ENCODE results near the gene GTF3C4.

The GTF3C4 gene, protein sequence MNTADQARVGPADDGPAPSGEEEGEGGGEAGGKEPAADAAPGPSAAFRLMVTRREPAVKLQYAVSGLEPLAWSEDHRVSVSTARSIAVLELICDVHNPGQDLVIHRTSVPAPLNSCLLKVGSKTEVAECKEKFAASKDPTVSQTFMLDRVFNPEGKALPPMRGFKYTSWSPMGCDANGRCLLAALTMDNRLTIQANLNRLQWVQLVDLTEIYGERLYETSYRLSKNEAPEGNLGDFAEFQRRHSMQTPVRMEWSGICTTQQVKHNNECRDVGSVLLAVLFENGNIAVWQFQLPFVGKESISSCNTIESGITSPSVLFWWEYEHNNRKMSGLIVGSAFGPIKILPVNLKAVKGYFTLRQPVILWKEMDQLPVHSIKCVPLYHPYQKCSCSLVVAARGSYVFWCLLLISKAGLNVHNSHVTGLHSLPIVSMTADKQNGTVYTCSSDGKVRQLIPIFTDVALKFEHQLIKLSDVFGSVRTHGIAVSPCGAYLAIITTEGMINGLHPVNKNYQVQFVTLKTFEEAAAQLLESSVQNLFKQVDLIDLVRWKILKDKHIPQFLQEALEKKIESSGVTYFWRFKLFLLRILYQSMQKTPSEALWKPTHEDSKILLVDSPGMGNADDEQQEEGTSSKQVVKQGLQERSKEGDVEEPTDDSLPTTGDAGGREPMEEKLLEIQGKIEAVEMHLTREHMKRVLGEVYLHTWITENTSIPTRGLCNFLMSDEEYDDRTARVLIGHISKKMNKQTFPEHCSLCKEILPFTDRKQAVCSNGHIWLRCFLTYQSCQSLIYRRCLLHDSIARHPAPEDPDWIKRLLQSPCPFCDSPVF

DNA sequence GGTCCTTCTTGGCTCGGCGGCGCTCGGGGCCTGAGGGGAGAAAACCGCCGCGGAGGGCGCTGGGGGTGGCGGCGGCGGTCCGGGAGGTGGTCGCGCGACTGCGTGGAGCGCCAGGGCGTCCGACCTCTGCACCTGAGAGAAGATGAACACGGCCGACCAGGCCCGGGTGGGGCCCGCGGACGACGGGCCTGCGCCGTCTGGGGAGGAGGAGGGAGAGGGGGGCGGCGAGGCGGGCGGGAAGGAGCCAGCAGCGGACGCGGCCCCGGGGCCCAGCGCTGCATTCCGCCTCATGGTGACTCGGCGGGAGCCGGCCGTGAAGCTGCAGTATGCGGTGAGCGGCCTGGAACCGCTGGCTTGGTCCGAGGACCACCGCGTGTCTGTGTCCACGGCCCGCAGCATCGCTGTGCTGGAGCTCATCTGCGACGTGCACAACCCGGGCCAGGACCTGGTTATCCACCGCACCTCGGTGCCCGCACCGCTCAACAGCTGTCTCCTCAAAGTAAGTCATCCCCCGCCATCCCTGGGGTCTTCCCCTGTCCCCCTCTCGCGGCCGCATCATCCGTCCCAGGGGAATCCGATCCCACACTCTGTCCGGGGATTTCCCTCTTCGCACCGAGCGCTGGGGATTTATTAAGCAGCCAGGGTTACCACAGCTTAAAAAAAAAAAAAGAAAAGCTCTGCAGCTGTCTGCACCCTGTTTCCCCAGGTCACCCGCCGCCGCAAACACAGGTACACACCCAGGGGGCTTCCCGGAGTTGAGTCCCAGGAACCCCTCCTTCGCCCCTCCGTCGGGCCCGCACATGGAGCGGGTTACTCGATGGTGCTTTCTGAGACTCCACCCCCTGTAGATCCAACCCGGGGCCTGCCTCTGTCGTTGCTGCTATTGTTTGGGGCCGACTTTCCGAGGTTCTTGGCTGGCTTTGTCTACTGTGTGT is at the start of gene GTF3C4:
Gene GTF3C4 (plus strand): TSS at position 8 of the 935 bp plus-strand sequence. CDS start 135 bp downstream, at position 143.
- Histone ChIP-seq H3K9ac (ENCODE audit: low read depth, low read length) (peak within 1 kb of the TSS; percentile 93), H3K4me3 (ENCODE audit: low read depth, low read length) (peak within 1 kb of the TSS; percentile 98), H3K27ac (ENCODE audit: low read depth, low read length) (peak within 1 kb of the TSS; percentile 99), H3K4me1 (ENCODE audit: control insufficient read depth, insufficient read depth, low read length) (peaks cover 22% of the 10 kb centered on the region), H3K27me3 (ENCODE audit: control insufficient read depth, insufficient read depth, low read length) (no peaks in the 10 kb centered on the region), H3K9me3 (ENCODE audit: control insufficient read depth, insufficient read depth, low read length) (no peaks in the 10 kb centered on the region), H3K36me3 (ENCODE audit: control insufficient read depth, insufficient read depth, low read length) (peaks cover 9% of the 10 kb centered on the region; the same call in 1 of the 2 replicates)

DNA sequence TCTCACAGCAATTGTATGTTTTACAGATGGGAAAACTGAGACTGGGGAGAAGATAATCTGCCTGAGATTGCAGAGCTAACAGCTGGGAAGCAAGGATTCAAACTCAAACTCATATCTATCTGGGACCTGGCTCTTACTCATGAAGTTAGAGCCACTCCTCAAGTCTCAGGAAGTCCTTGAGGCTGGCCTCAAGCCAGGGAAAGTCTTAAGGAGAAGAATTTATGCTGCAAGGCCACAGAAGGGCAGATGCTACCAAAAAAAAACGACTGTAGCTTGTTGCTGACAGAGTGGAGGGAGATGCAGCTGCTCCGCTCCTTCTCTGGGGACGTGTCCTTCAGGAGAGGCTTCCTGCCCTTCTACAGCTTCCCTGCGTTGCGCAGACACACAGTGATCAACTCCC is 48.1 kb upstream of the GTF3C4 start:
- Histone ChIP-seq H3K9me3 (ENCODE audit: control insufficient read depth, insufficient read depth, low read length) (no peaks in the 10 kb centered on the region), H3K4me3 (ENCODE audit: low read depth, low read length) (no peak overlapping the region), H3K4me1 (ENCODE audit: control insufficient read depth, insufficient read depth, low read length) (no peaks in the 10 kb centered on the region), H3K27ac (ENCODE audit: low read depth, low read length) (no peak overlapping the region), H3K9ac (ENCODE audit: low read depth, low read length) (no peak overlapping the region), H3K36me3 (ENCODE audit: control insufficient read depth, insufficient read depth, low read length) (peaks cover 63% of the 10 kb centered on the region), H3K27me3 (ENCODE audit: control insufficient read depth, insufficient read depth, low read length) (no peaks in the 10 kb centered on the region)

- Histone ChIP-seq H3K9me3 (ENCODE audit: control insufficient read depth, insufficient read depth, low read length) (no peaks in the 10 kb centered on the region), H3K4me1 (ENCODE audit: control insufficient read depth, insufficient read depth, low read length) (no peaks in the 10 kb centered on the region; the same call in 1 of the 2 replicates), H3K4me3 (ENCODE audit: low read depth, low read length) (no peak overlapping the region), H3K9ac (ENCODE audit: low read depth, low read length) (no peak overlapping the region), H3K27me3 (ENCODE audit: control insufficient read depth, insufficient read depth, low read length) (no peaks in the 10 kb centered on the region), H3K27ac (ENCODE audit: low read depth, low read length) (no peak overlapping the region), H3K36me3 (ENCODE audit: control insufficient read depth, insufficient read depth, low read length) (peaks cover 68% of the 10 kb centered on the region)
These were observed 44.0 kb upstream of the GTF3C4 start for GRCh38 chr9:132626285-132626684.

DNA sequence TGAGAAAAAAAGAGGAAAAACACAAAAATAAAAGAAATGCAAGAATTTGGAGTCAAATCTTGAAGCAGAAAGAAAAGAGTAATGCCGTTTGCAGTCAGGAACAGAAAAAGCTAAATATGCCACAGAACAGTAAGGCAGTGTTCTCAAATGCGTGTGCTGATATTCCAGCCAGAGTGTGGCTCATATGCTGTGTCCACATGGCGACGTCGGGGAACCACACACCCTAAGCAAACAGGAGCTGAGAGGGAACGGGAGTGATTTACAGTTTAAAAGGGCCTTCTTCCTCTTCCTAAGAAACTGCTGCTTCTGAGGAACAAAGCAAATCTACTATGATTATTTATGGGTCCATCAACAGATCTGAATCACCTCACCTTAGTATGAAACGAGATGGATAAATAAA is 43.2 kb upstream of the GTF3C4 start:
- no peak overlapping the region for H3K4me3 ChIP-seq (ENCODE audit: low read depth, low read length)
- H3K27me3 ChIP-seq (ENCODE audit: control insufficient read depth, insufficient read depth, low read length), result no peaks in the 10 kb centered on the region
- H3K36me3 ChIP-seq (ENCODE audit: control insufficient read depth, insufficient read depth, low read length), result peaks cover 69% of the 10 kb centered on the region
- H3K9me3 ChIP-seq (ENCODE audit: control insufficient read depth, insufficient read depth, low read length), result no peaks in the 10 kb centered on the region
- no peak overlapping the region for H3K9ac ChIP-seq (ENCODE audit: low read depth, low read length)
- no peaks in the 10 kb centered on the region; the same call in 1 of the 2 replicates for H3K4me1 ChIP-seq (ENCODE audit: control insufficient read depth, insufficient read depth, low read length)
- H3K27ac ChIP-seq (ENCODE audit: low read depth, low read length), result no peak overlapping the region

- Histone ChIP-seq H3K4me3 (ENCODE audit: low read depth, low read length) (no peak overlapping the region), H3K9ac (ENCODE audit: low read depth, low read length) (no peak overlapping the region), H3K4me1 (ENCODE audit: control insufficient read depth, insufficient read depth, low read length) (no peaks in the 10 kb centered on the region; the same call in 1 of the 2 replicates), H3K36me3 (ENCODE audit: control insufficient read depth, insufficient read depth, low read length) (peaks cover 65% of the 10 kb centered on the region), H3K27ac (ENCODE audit: low read depth, low read length) (no peak overlapping the region), H3K9me3 (ENCODE audit: control insufficient read depth, insufficient read depth, low read length) (no peaks in the 10 kb centered on the region), H3K27me3 (ENCODE audit: control insufficient read depth, insufficient read depth, low read length) (no peaks in the 10 kb centered on the region)
These were observed 42.7 kb upstream of the GTF3C4 start for GRCh38 chr9:132627594-132627993.

GRCh38 chr9:132628746-132629145 is 41.5 kb upstream of the GTF3C4 start:
- H3K9me3 ChIP-seq (ENCODE audit: control insufficient read depth, insufficient read depth, low read length), result no peaks in the 10 kb centered on the region
- H3K4me1 ChIP-seq (ENCODE audit: control insufficient read depth, insufficient read depth, low read length), result no peaks in the 10 kb centered on the region; the same call in 1 of the 2 replicates
- H3K4me3 ChIP-seq (ENCODE audit: low read depth, low read length), result no peak overlapping the region
- H3K27me3 ChIP-seq (ENCODE audit: control insufficient read depth, insufficient read depth, low read length), result no peaks in the 10 kb centered on the region
- no peak overlapping the region for H3K9ac ChIP-seq (ENCODE audit: low read depth, low read length)
- peaks cover 61% of the 10 kb centered on the region for H3K36me3 ChIP-seq (ENCODE audit: control insufficient read depth, insufficient read depth, low read length)
- H3K27ac ChIP-seq (ENCODE audit: low read depth, low read length), result no peak overlapping the region

GRCh38 chr9:132630116-132630515 is 40.1 kb upstream of the GTF3C4 start:
- Histone ChIP-seq H3K4me3 (ENCODE audit: low read depth, low read length) (no peak overlapping the region), H3K36me3 (ENCODE audit: control insufficient read depth, insufficient read depth, low read length) (peaks cover 59% of the 10 kb centered on the region), H3K27me3 (ENCODE audit: control insufficient read depth, insufficient read depth, low read length) (no peaks in the 10 kb centered on the region), H3K9me3 (ENCODE audit: control insufficient read depth, insufficient read depth, low read length) (no peaks in the 10 kb centered on the region), H3K4me1 (ENCODE audit: control insufficient read depth, insufficient read depth, low read length) (no peaks in the 10 kb centered on the region; the same call in 1 of the 2 replicates), H3K9ac (ENCODE audit: low read depth, low read length) (no peak overlapping the region), H3K27ac (ENCODE audit: low read depth, low read length) (no peak overlapping the region)

- Histone ChIP-seq H3K9ac (ENCODE audit: low read depth, low read length) (no peak overlapping the region), H3K27me3 (ENCODE audit: control insufficient read depth, insufficient read depth, low read length) (no peaks in the 10 kb centered on the region), H3K27ac (ENCODE audit: low read depth, low read length) (no peak overlapping the region), H3K9me3 (ENCODE audit: control insufficient read depth, insufficient read depth, low read length) (no peaks in the 10 kb centered on the region), H3K4me1 (ENCODE audit: control insufficient read depth, insufficient read depth, low read length) (no peaks in the 10 kb centered on the region; the same call in 1 of the 2 replicates), H3K4me3 (ENCODE audit: low read depth, low read length) (no peak overlapping the region), H3K36me3 (ENCODE audit: control insufficient read depth, insufficient read depth, low read length) (peaks cover 52% of the 10 kb centered on the region)
These were observed 39.5 kb upstream of the GTF3C4 start for GRCh38 chr9:132630811-132631210.

GRCh38 chr9:132631280-132631679 is 39.0 kb upstream of the GTF3C4 start:
- Histone ChIP-seq H3K27ac (ENCODE audit: low read depth, low read length) (no peak overlapping the region), H3K27me3 (ENCODE audit: control insufficient read depth, insufficient read depth, low read length) (no peaks in the 10 kb centered on the region), H3K4me1 (ENCODE audit: control insufficient read depth, insufficient read depth, low read length) (no peaks in the 10 kb centered on the region; the same call in 1 of the 2 replicates), H3K9ac (ENCODE audit: low read depth, low read length) (no peak overlapping the region), H3K9me3 (ENCODE audit: control insufficient read depth, insufficient read depth, low read length) (no peaks in the 10 kb centered on the region), H3K36me3 (ENCODE audit: control insufficient read depth, insufficient read depth, low read length) (peaks cover 50% of the 10 kb centered on the region), H3K4me3 (ENCODE audit: low read depth, low read length) (no peak overlapping the region)

GRCh38 chr9:132631685-132632084 is 38.6 kb upstream of the GTF3C4 start:
- Histone ChIP-seq H3K4me3 (ENCODE audit: low read depth, low read length) (no peak overlapping the region), H3K27me3 (ENCODE audit: control insufficient read depth, insufficient read depth, low read length) (no peaks in the 10 kb centered on the region), H3K36me3 (ENCODE audit: control insufficient read depth, insufficient read depth, low read length) (peaks cover 50% of the 10 kb centered on the region), H3K9me3 (ENCODE audit: control insufficient read depth, insufficient read depth, low read length) (no peaks in the 10 kb centered on the region), H3K27ac (ENCODE audit: low read depth, low read length) (no peak overlapping the region), H3K9ac (ENCODE audit: low read depth, low read length) (no peak overlapping the region), H3K4me1 (ENCODE audit: control insufficient read depth, insufficient read depth, low read length) (no peaks in the 10 kb centered on the region; the same call in 1 of the 2 replicates)

Measured in HUES48 (cell line).